ENCODE data around the gene PLEKHO2.

- TF ChIP-seq, protein P1, sequence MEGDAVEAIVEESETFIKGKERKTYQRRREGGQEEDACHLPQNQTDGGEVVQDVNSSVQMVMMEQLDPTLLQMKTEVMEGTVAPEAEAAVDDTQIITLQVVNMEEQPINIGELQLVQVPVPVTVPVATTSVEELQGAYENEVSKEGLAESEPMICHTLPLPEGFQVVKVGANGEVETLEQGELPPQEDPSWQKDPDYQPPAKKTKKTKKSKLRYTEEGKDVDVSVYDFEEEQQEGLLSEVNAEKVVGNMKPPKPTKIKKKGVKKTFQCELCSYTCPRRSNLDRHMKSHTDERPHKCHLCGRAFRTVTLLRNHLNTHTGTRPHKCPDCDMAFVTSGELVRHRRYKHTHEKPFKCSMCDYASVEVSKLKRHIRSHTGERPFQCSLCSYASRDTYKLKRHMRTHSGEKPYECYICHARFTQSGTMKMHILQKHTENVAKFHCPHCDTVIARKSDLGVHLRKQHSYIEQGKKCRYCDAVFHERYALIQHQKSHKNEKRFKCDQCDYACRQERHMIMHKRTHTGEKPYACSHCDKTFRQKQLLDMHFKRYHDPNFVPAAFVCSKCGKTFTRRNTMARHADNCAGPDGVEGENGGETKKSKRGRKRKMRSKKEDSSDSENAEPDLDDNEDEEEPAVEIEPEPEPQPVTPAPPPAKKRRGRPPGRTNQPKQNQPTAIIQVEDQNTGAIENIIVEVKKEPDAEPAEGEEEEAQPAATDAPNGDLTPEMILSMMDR (IDR thresholded peaks at IDR 0.05): no peak
- TF ChIP-seq POLR2A (IDR thresholded peaks at IDR 0.05): peak in 1 of 3 donors; percentile 12
Observed at GRCh38 chr15:64837502-64837901, 4.2 kb upstream of the PLEKHO2 start.
